Esophagus muscularis mucosa (tissue), 3 donors: Measurements from ENCODE around the gene ITGB8.
"Not testable (repeated sequence)": the region's sequence is repeated elsewhere in the genome, so short reads cannot be mapped to it uniquely, and the experiment has no call there.

ENCODE experiments used
- CTCF ChIP-seq, 3 experiments: fragments of 200-600 bp in 2 of 3; fragments of 450-650 bp in 1 of 3; sonication (generic) in 2 of 3; IDR thresholded peaks; one replicate each; pipeline ENCODE4 v1.5.1; 2017 to 2019; ENCODE audit warnings: antibody characterized with exemption in 3 of 3, mild to moderate bottlenecking in 2 of 3, moderate library complexity in 1 of 3
- POLR2A ChIP-seq: fragments of 450-650 bp; IDR thresholded peaks from one replicate; pipeline ENCODE4 v1.6.1; 2017; ENCODE audit warnings: antibody characterized with exemption, moderate library complexity, mild to moderate bottlenecking, low read depth

GRCh38 chr7:20302300-20302699, 28.4 kb upstream of the ITGB8 start:
- TF ChIP-seq POLR2A; CTCF (IDR thresholded peaks at IDR 0.05): not testable (repeated sequence)
